GM12892 (cell line): Measurements from ENCODE around the gene PGLYRP3.
"Not testable (repeated sequence)": the region's sequence is repeated elsewhere in the genome, so short reads cannot be mapped to it uniquely, and the experiment has no call there.

Experiments used
- DNase-seq: peaks from one replicate; pipeline ENCODE4 v3.0.0; 2011; ENCODE audit not compliant: insufficient read length
- FAIRE-seq: peaks from 2 replicates; lab custom pipeline; 2011; peaks lifted over from hg19 to GRCh38; lab: Jason Lieb, UNC
- POLR2A ChIP-seq: IDR thresholded peaks from 2 replicates; pipeline ENCODE4 v1.6.1; 2011; ENCODE audit warnings: low read depth, low read length, control low read depth
- POLR2AphosphoS5 ChIP-seq: IDR thresholded peaks from 2 replicates; pipeline ENCODE4 v1.6.1; 2011; ENCODE audit warnings: low read depth, low read length, control low read depth
- TAF1 ChIP-seq: IDR thresholded peaks from 2 replicates; pipeline ENCODE4 v1.6.1; 2011; ENCODE audit warnings: low read depth, mild to moderate bottlenecking, control low read depth, low read length, borderline replicate concordance

The PGLYRP3 gene

DNA sequence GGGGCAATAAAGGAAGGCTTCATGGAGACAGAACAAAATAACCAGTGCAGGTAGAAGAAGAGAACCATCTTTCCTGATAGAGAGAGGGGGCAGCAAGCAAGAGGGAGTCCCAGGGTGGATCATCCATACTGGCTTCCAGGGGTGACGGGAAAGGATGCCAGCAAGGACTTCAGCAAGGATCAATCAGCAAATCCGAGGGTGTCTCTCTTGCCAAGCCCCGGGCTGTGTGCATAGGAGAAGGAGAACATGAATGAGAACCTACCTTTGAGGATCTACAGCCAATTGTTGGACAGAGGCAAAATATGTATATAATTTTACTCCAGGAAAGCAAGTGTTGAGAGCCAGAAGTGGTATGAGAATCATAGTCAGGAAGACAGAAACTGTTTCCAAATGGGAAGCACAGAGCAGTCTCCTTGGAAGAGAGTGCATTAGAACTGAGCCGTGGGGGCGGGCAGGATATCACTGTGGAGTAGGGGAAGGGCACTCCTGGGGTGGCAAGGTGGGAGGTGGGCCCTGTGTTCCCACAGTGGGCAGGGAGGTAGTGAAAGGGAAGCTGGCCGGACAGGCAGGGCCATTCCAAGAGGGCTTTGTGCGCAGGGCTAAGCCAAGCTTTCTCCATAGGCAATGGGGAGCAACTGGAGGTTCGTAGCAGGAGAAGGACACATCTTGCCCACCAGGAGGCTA lies 43.8 kb upstream of the PGLYRP3 start:
- FAIRE-seq (no peak), DNase-seq (no peak)
- no peak for TF ChIP-seq TAF1
- no peak for TF ChIP-seq POLR2AphosphoS5
- TF ChIP-seq POLR2A = no peak

GRCh38 chr1:153355445-153356071 lies 42.8 kb upstream of the PGLYRP3 start:
- no peak for DNase-seq
- FAIRE-seq = peak; percentile 48
- TF ChIP-seq POLR2A (no peak), POLR2AphosphoS5 (no peak), TAF1 (no peak)

DNA sequence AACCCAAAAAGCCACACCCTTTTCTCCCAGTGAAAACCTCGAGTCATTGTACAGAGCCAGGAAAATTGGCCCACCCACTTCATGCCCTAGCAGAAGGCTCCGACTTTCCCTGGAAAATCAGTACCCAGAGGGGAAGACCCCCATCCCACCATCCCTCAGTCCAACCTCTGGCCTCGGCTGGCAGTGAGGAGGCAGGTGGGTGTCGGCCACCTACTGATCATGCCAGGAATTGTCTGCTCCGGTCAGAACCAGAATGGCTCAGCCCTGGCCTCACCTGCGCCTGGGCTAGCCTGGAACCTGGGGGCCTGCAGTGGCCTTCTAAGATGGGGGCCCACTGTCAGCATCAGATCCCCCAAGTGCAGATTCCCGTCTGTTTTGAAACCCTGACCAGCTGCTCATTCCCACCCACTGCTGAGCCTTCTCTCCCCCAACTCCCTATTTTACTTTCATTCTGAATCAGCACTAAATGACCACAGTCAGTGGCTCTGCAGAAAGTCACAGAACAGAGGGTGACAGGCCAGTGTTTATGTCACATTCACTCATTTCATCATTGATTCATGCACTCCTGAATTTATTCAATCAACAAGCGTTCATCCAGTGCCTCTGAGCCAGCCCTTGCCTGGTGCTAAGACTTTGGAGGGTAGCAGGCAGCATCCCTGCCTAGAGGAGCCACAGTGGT lies 41.9 kb upstream of the PGLYRP3 start:
- DNase-seq (no peak), FAIRE-seq (no peak)
- TF ChIP-seq POLR2A (no peak), TAF1 (no peak), POLR2AphosphoS5 (no peak)

DNA sequence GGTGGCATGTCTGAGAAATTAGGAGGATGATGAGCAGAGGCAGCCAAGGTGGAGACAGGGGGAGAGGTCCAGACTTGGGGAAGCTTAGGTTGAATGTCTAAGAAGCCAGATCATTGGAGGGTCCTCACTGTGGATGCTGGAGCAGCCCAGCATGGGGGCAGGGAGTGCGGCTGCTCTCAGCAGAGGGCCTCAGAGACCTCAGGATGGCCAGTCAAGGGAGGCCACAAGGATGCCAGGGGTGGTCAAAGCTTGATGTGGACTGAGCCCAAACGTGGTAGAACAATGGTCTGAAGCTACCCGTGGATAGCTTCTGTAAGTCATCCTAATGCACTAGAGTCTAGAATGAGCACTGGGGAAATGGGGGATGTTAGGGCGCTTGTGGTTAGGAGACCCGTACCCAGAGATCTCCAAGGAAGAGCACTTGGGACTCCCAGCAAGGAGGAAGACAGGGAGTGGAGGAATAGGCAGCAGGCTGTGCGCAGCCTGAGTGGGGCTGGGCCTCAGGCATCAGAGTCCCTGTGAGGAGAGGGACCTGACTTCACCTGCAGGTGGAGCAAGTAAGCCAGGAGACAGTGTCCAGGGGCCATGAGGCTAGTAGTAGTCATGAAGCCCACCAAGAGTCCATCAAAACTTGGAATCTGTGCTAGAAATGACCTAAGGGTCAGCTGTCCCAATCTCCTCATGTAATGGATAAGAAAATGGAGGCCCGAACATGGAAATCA lies 40.6 kb upstream of the PGLYRP3 start:
- TF ChIP-seq POLR2A = no peak
- no peak for TF ChIP-seq POLR2AphosphoS5
- no peak for TF ChIP-seq TAF1
- no peak for DNase-seq
- no peak for FAIRE-seq

- DNase-seq (no peak), FAIRE-seq (peak; percentile 81)
- TF ChIP-seq TAF1 = no peak
- TF ChIP-seq POLR2A = no peak
- no peak for TF ChIP-seq POLR2AphosphoS5
Observed at GRCh38 chr1:153352523-153352922, 39.8 kb upstream of the PGLYRP3 start.

GRCh38 chr1:153350321-153350957 lies 37.7 kb upstream of the PGLYRP3 start:
- TF ChIP-seq POLR2A (no peak), POLR2AphosphoS5 (no peak), TAF1 (no peak)
- FAIRE-seq = no peak

DNA sequence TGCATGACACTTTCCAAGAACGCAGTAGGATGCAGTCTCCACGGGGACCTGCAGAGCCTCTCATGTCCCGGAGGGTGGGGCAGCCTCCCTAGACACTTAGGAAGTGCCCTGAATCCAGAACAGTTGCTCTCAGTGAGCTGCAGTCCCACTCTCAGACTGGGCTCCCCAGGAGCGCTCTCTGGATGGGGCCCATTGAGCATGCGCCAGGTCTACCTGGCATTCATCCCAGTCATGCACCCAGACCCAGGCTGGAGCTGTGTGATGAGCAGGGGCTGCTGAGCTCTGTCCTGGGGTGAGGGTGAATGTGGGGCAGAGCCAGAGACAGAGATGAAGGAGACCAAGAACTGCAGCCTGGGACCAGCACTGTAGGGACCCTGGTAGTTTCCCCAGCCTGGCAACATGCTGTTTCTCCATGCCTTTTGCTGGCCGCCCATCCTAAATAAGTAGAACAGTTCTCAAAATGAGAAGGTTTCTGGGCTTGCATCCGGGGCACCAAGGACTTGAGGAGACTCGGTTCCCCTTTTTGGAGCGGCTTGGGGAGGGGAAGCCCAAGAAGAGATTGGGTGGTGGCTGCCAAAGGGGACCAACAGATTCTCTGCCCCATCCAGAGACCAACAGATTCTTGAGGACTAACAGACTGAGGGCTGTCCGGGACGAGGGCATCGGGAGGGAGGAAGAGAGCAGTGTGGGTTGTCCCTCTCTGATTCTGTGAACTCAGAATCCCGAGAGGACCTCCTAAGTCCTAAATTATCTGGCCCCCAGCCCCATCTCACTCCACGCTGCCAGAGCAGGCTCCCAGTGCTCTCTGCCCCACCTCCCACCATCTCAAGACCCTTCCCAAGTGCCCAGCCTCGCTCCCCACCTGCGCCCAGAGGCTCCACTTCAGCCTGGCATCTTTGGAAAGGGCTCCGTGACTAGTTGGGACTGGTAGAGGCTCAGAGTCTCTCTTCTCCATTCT lies 36.9 kb upstream of the PGLYRP3 start:
- no peak for DNase-seq
- no peak for FAIRE-seq
- no peak for TF ChIP-seq POLR2AphosphoS5
- TF ChIP-seq TAF1 = no peak
- TF ChIP-seq POLR2A = no peak

More at GRCh38 chr1:153350321-153350957, 37.7 kb upstream of the PGLYRP3 start:
- no peak for DNase-seq

- DNase-seq (no peak), FAIRE-seq (no peak)
- no peak for TF ChIP-seq TAF1
- no peak for TF ChIP-seq POLR2A
- TF ChIP-seq POLR2AphosphoS5 = no peak
Observed at GRCh38 chr1:153348511-153349362, 36.0 kb upstream of the PGLYRP3 start, which contains the start of gene PGLYRP4. TSS of gene PGLYRP4 (minus strand) at chr1:153348841. CDS start at chr1:153347932, 909 bp downstream.

DNA sequence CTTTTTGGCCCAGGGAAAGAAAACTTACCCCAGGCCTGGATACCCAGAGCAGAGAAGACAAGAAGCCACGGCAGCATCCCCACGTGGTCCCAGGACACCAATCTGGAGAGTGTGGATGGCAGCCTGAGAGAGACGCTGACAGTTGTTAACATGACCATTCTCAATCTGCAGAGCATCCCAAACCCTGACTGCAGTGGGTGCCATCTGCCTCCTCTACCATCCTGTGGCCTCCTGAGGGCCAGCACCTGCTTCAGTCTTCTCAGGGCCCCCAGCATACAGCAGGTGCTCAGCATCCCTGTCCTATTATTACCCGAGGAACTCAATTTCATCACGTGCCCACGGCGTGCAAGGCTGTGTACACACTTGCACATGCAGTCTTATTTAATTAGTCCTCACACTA lies 35.1 kb upstream of the PGLYRP3 start:
- FAIRE-seq = no peak

GRCh38 chr1:153347049-153347448 lies 34.3 kb upstream of the PGLYRP3 start:
- FAIRE-seq, DNase-seq: not testable (repeated sequence)

More for the DNA sequence above, 35.1 kb upstream of the PGLYRP3 start:
- TF ChIP-seq POLR2AphosphoS5 (no peak), POLR2A (no peak), TAF1 (no peak)
- no peak for DNase-seq
